Breast epithelium (tissue), 4 donors: ENCODE results near the gene FHIT. TPM values are rescaled to one million over a fixed set of nuclear protein-coding genes. Genes with fewer than 3 reads are reported as not detected.

ENCODE experiments used
- DNase-seq, 2 donors: peaks; one replicate each; pipeline ENCODE4 v3.0.0-alpha.2; 2019; ENCODE audit warnings: low spot score in 2 of 2
- H3K27ac ChIP-seq, 2 donors: fragments of 200-600 bp; sonication (generic) in 1 of 2; one replicate each; pipeline ENCODE4 v1.5.1; 2016 to 2019; ENCODE audit warnings: mild to moderate bottlenecking in 1 of 2
- H3K27me3 ChIP-seq, 2 donors: fragments of 200-600 bp; sonication (generic) in 1 of 2; one replicate each; pipeline versions ENCODE4 v1.5.1 to v1.6.0; 2017 to 2019; ENCODE audit warnings: control low read depth in 1 of 2, mild to moderate bottlenecking in 1 of 2
- H3K36me3 ChIP-seq: fragments of 200-600 bp; one replicate; pipeline ENCODE4 v1.5.1; 2019
- H3K4me1 ChIP-seq, 2 donors: fragments of 200-600 bp; sonication (generic); one replicate each; pipeline ENCODE4 v1.5.1; 2016 to 2019; ENCODE audit warnings: control low read depth in 1 of 2
- H3K4me3 ChIP-seq, 3 donors: fragments of 200-600 bp; sonication (generic); 1 replicate in 2 of 3; 2 replicates in 1 of 3; pipeline ENCODE4 v1.5.1; 2016 to 2019; ENCODE audit warnings: mild to moderate bottlenecking in 3 of 3, moderate library complexity in 2 of 3
- H3K9me3 ChIP-seq, 2 donors: fragments of 200-600 bp; sonication (generic) in 1 of 2; one replicate each; pipeline ENCODE4 v1.5.1; 2016 to 2019; ENCODE audit warnings: control low read depth in 1 of 2
- CTCF ChIP-seq, 3 donors: fragments of 450-650 bp; IDR thresholded peaks; one replicate each; pipeline ENCODE4 v1.5.1; 2016 to 2017; ENCODE audit warnings: antibody characterized with exemption in 3 of 3, mild to moderate bottlenecking in 3 of 3, moderate library complexity in 3 of 3
- POLR2A ChIP-seq: fragments of 450-650 bp; IDR thresholded peaks from one replicate; pipeline ENCODE4 v1.6.1; 2016; ENCODE audit warnings: antibody characterized with exemption, mild to moderate bottlenecking, moderate library complexity
- POLR2AphosphoS5 ChIP-seq, 3 donors: sonication (generic); formaldehyde crosslinking; IDR thresholded peaks; one replicate each; pipeline ENCODE4 v1.6.1; 2017; ENCODE audit warnings: antibody characterized with exemption in 3 of 3
- intact Hi-C: fragments of 100-400 bp; cut with DNase I; formaldehyde crosslinking; loops from one replicate; pipeline ENCODE4 v1.15.1; 2023; ENCODE audit warnings: low total_unique reads
- total RNA-seq, 3 donors: library from RNA; depleted of rRNA; stranded (reverse); fragments of >200 nt; gene quantifications; one replicate each; pipeline ENCODE4 v1.1.0, GENCODE V29; 2016

Gene FHIT
- total RNA-seq, 3 donors from 2014 or later: 9.0 to 19.2 (median 17.7) TPM

GRCh38 chr3:59766200-59766872, 1484.9 kb downstream of the FHIT start:
- no peaks in the 10 kb centered on the region for H3K9me3 ChIP-seq
- peak overlapping the region in 1 of 2 donors; percentile 63 for H3K27ac ChIP-seq
- DNase-seq: no peak
- intact Hi-C loops: no loop called here
- H3K4me3 ChIP-seq: no peak overlapping the region
- TF ChIP-seq CTCF (IDR thresholded peaks at IDR 0.05) (no peak), POLR2AphosphoS5 (IDR thresholded peaks at IDR 0.05) (peak in 2 of 3 donors; percentile 51 to 63)
- no peaks in the 10 kb centered on the region for H3K4me1 ChIP-seq
- no peaks in the 10 kb centered on the region for H3K36me3 ChIP-seq
- H3K27me3 ChIP-seq: no peaks in the 10 kb centered on the region

- TF ChIP-seq POLR2AphosphoS5 (IDR thresholded peaks at IDR 0.05) (no peak), CTCF (IDR thresholded peaks at IDR 0.05) (no peak), POLR2A (no peak)
- DNase-seq: no peak
- no peak overlapping the region for H3K4me3 ChIP-seq
- intact Hi-C loops: no loop called here
- no peaks in the 10 kb centered on the region for H3K4me1 ChIP-seq
- H3K9me3 ChIP-seq: no peaks in the 10 kb centered on the region
- H3K27me3 ChIP-seq: no peaks in the 10 kb centered on the region
- no peak overlapping the region for H3K27ac ChIP-seq
- no peaks in the 10 kb centered on the region for H3K36me3 ChIP-seq
Observed at GRCh38 chr3:59764171-59764570, 1487.1 kb downstream of the FHIT start.

DNA sequence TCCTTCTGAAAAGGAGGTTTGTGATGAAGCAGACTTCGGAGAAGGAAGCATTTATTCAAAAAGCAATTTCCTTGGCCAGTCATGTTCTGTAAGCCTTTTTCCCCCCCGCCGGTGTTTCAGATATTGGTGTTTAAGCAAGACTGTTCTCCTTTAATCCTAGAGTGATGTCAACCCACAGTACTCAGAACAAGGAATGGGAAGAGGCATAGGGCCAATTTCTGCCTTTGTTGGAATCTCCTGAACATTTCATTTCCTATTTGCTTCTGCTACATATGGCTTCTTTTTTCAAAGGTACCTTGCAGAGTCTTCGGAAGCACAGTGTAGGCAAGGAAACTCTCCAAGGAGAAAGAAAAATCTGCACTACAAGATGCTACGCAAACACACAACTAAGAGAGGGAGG, 1488.3 kb downstream of the FHIT start:
- H3K27me3 ChIP-seq: no peaks in the 10 kb centered on the region
- peak overlapping the region in 1 of 2 donors; percentile 8 for H3K27ac ChIP-seq
- DNase-seq: no peak
- no peaks in the 10 kb centered on the region for H3K36me3 ChIP-seq
- no peaks in the 10 kb centered on the region for H3K9me3 ChIP-seq
- intact Hi-C loops: no loop called here
- no peak overlapping the region for H3K4me3 ChIP-seq
- no peaks in the 10 kb centered on the region for H3K4me1 ChIP-seq
- TF ChIP-seq CTCF (IDR thresholded peaks at IDR 0.05) (no peak), POLR2A (no peak), POLR2AphosphoS5 (IDR thresholded peaks at IDR 0.05) (no peak)

- H3K4me1 ChIP-seq: no peaks in the 10 kb centered on the region
- H3K4me3 ChIP-seq: no peak overlapping the region
- H3K27me3 ChIP-seq: no peaks in the 10 kb centered on the region
- H3K36me3 ChIP-seq: no peaks in the 10 kb centered on the region
- no peak overlapping the region for H3K27ac ChIP-seq
- TF ChIP-seq POLR2A (no peak), POLR2AphosphoS5 (IDR thresholded peaks at IDR 0.05) (no peak), CTCF (IDR thresholded peaks at IDR 0.05) (no peak)
- H3K9me3 ChIP-seq: no peaks in the 10 kb centered on the region
- DNase-seq: peak in 1 of 2 donors; percentile 41
- intact Hi-C loops: no loop called here
Observed at GRCh38 chr3:59759298-59760031, 1491.8 kb downstream of the FHIT start.

GRCh38 chr3:59758672-59759071, 1492.6 kb downstream of the FHIT start:
- H3K4me3 ChIP-seq: no peak overlapping the region
- DNase-seq: no peak
- H3K27me3 ChIP-seq: no peaks in the 10 kb centered on the region
- no peaks in the 10 kb centered on the region for H3K36me3 ChIP-seq
- TF ChIP-seq POLR2A (no peak), POLR2AphosphoS5 (IDR thresholded peaks at IDR 0.05) (no peak), CTCF (IDR thresholded peaks at IDR 0.05) (no peak)
- H3K4me1 ChIP-seq: no peaks in the 10 kb centered on the region
- H3K27ac ChIP-seq: no peak overlapping the region
- intact Hi-C loops: no loop called here
- no peaks in the 10 kb centered on the region for H3K9me3 ChIP-seq
